Osteoblast (primary cell): ENCODE measurements around the gene GARS1. TPM values are rescaled to one million over a fixed set of nuclear protein-coding genes. Genes with fewer than 3 reads are reported as not detected.

Source experiments
- DNase-seq: peaks from one replicate; pipeline ENCODE4 v3.0.0; 2011; ENCODE audit warnings: low spot score, mixed read lengths; ENCODE audit not compliant: insufficient read length; ENCODE audit errors: missing footprints
- H2AFZ ChIP-seq: 2 replicates; pipeline ENCODE4 v1.6.0; 2011; ENCODE audit warnings: mild to moderate bottlenecking, low read length
- H3K27ac ChIP-seq: 2 replicates; pipeline ENCODE4 v1.5.1; 2011; ENCODE audit warnings: mild to moderate bottlenecking, low read depth, low read length, moderate library complexity
- H3K27me3 ChIP-seq: 2 replicates; pipeline ENCODE4 v1.6.0; 2012; ENCODE audit warnings: mild to moderate bottlenecking, control low read depth, inconsistent platforms, low read length, moderate library complexity; ENCODE audit not compliant: insufficient read depth
- H3K36me3 ChIP-seq: 2 replicates; pipeline ENCODE4 v1.5.1; 2011; ENCODE audit warnings: mild to moderate bottlenecking, low read length, control low read depth, moderate library complexity; ENCODE audit not compliant: insufficient read depth
- H3K4me1 ChIP-seq: 2 replicates; pipeline ENCODE4 v1.5.1; 2011; ENCODE audit warnings: mild to moderate bottlenecking, low read length, control low read depth, moderate library complexity; ENCODE audit not compliant: insufficient read depth
- H3K4me2 ChIP-seq: 2 replicates; pipeline ENCODE4 v1.6.0; 2011; ENCODE audit warnings: mild to moderate bottlenecking, low read length; ENCODE audit not compliant: insufficient read depth
- H3K4me3 ChIP-seq: fragments of 200-600 bp; sonication (generic); 3 replicates; pipeline ENCODE4 v1.5.1; 2012; ENCODE audit warnings: mild to moderate bottlenecking, low read length, inconsistent platforms; ENCODE audit not compliant: insufficient read depth
- H3K79me2 ChIP-seq: 2 replicates; pipeline ENCODE4 v1.6.0; 2012; ENCODE audit warnings: mild to moderate bottlenecking, low read length, control low read depth, inconsistent platforms; ENCODE audit not compliant: insufficient read depth
- H3K9me3 ChIP-seq: 2 replicates; pipeline ENCODE4 v1.5.1; 2011; ENCODE audit warnings: low read depth, low read length, control low read depth
- H4K20me1 ChIP-seq: 2 replicates; pipeline ENCODE4 v1.6.0; 2012; ENCODE audit warnings: mild to moderate bottlenecking, low read length, control low read depth; ENCODE audit not compliant: insufficient read depth
- CTCF ChIP-seq: IDR thresholded peaks from 2 replicates; pipeline ENCODE4 v1.5.1; 2011; ENCODE audit warnings: mild to moderate bottlenecking, low read depth, low read length, moderate library complexity; ENCODE audit errors: extremely low read depth
- total RNA-seq: library from RNA; depleted of rRNA; stranded (reverse); fragments of >200 nt; gene quantifications from 2 replicates; pipeline ENCODE4 v1.2.3, GENCODE V29; 2012

GARS1 gene
- total RNA-seq, 1 donor, result 526 TPM

- TF ChIP-seq CTCF, result no peak
- H3K27ac ChIP-seq, result no peak overlapping the region
Measured at GRCh38 chr7:30553546-30553945, 41.1 kb upstream of the GARS1 start.

GRCh38 chr7:30555525-30555924 lies 39.2 kb upstream of the GARS1 start:
- no peaks in the 10 kb centered on the region for H3K79me2 ChIP-seq
- H3K9me3 ChIP-seq, result no peaks in the 10 kb centered on the region
- H3K27ac ChIP-seq, result no peak overlapping the region
- no peaks in the 10 kb centered on the region for H3K27me3 ChIP-seq
- DNase-seq, result no peak
- no peak overlapping the region for H2AFZ ChIP-seq
- H3K4me1 ChIP-seq, result peaks cover 9% of the 10 kb centered on the region
- TF ChIP-seq CTCF, result no peak
- no peak overlapping the region for H3K4me2 ChIP-seq
- H4K20me1 ChIP-seq, result no peaks in the 10 kb centered on the region
- no peaks in the 10 kb centered on the region for H3K36me3 ChIP-seq
- H3K4me3 ChIP-seq, result no peak overlapping the region

More at GRCh38 chr7:30553546-30553945, 41.1 kb upstream of the GARS1 start:
- H3K4me3 ChIP-seq, result no peak overlapping the region
- no peaks in the 10 kb centered on the region for H3K27me3 ChIP-seq
- no peaks in the 10 kb centered on the region for H3K9me3 ChIP-seq
- H3K4me1 ChIP-seq, result peaks cover 11% of the 10 kb centered on the region
- H3K79me2 ChIP-seq, result no peaks in the 10 kb centered on the region
- no peak overlapping the region for H3K4me2 ChIP-seq
- H3K36me3 ChIP-seq, result no peaks in the 10 kb centered on the region
- DNase-seq, result no peak
- no peak overlapping the region for H2AFZ ChIP-seq
- no peaks in the 10 kb centered on the region for H4K20me1 ChIP-seq

- Histone ChIP-seq H4K20me1 (no peaks in the 10 kb centered on the region), H3K4me2 (no peak overlapping the region), H3K4me1 (no peaks in the 10 kb centered on the region), H3K79me2 (no peaks in the 10 kb centered on the region), H3K27ac (no peak overlapping the region), H3K27me3 (no peaks in the 10 kb centered on the region), H2AFZ (no peak overlapping the region), H3K4me3 (no peak overlapping the region), H3K9me3 (no peaks in the 10 kb centered on the region), H3K36me3 (no peaks in the 10 kb centered on the region)
- DNase-seq, result no peak
- TF ChIP-seq CTCF, result no peak
Measured at GRCh38 chr7:30556840-30557239, 37.8 kb upstream of the GARS1 start.

GRCh38 chr7:30557245-30557644 lies 37.4 kb upstream of the GARS1 start:
- no peaks in the 10 kb centered on the region for H3K4me1 ChIP-seq
- no peak overlapping the region for H3K27ac ChIP-seq
- H3K4me3 ChIP-seq, result no peak overlapping the region
- H3K4me2 ChIP-seq, result no peak overlapping the region
- H3K27me3 ChIP-seq, result no peaks in the 10 kb centered on the region
- no peak for DNase-seq
- no peaks in the 10 kb centered on the region for H3K79me2 ChIP-seq
- H3K36me3 ChIP-seq, result no peaks in the 10 kb centered on the region
- no peaks in the 10 kb centered on the region for H4K20me1 ChIP-seq
- H2AFZ ChIP-seq, result no peak overlapping the region
- TF ChIP-seq CTCF, result no peak
- no peaks in the 10 kb centered on the region for H3K9me3 ChIP-seq
